ENCODE measurements around the gene ZNF585A.
A peak's percentile ranks its signal among the peaks of the same experiment; 100 is the strongest.
"Not testable (repeated sequence)": the region's sequence is repeated elsewhere in the genome, so short reads cannot be mapped to it uniquely, and the experiment has no call there.

Gene ZNF585A

GRCh38 chr19:37172368-37173366 is at the start of gene ZNF585A:
Gene ZNF585A (minus strand): TSS chr19:37172695. CDS start chr19:37169910, 2,785 bp downstream.
- DNase-seq (ENCODE audit: low spot score): peak; percentile 91

- no peak for DNase-seq (ENCODE audit: low spot score)
Observed at GRCh38 chr19:37221136-37221535, 48.6 kb upstream of the ZNF585A start.

GRCh38 chr19:37220383-37220782 is 47.9 kb upstream of the ZNF585A start:
- no peak for DNase-seq (ENCODE audit: low spot score)

GRCh38 chr19:37218592-37218935 is 46.1 kb upstream of the ZNF585A start:
- DNase-seq (ENCODE audit: low spot score): no peak

- DNase-seq (ENCODE audit: low spot score): peak; percentile 93
Observed at GRCh38 chr19:37217775-37218591, 45.5 kb upstream of the ZNF585A start, which contains the start of gene ZNF383. Gene ZNF383 (plus strand): TSS chr19:37218214. CDS start chr19:37230454, 12,240 bp downstream.

- DNase-seq (ENCODE audit: low spot score): no peak
Observed at GRCh38 chr19:37217480-37217774, 44.9 kb upstream of the ZNF585A start.

GRCh38 chr19:37197768-37198167 is 25.3 kb upstream of the ZNF585A start:
- DNase-seq (ENCODE audit: low spot score): no peak

- DNase-seq (ENCODE audit: low spot score): not testable (repeated sequence)
Observed at GRCh38 chr19:37197115-37197514, 24.6 kb upstream of the ZNF585A start.

- not testable (repeated sequence) for DNase-seq (ENCODE audit: low spot score)
Observed at GRCh38 chr19:37195248-37195647, 22.8 kb upstream of the ZNF585A start.

- DNase-seq (ENCODE audit: low spot score): not testable (repeated sequence)
Observed at GRCh38 chr19:37186071-37186470, 13.6 kb upstream of the ZNF585A start.

- DNase-seq (ENCODE audit: low spot score): no peak
Observed at GRCh38 chr19:37165635-37166034, 6.9 kb downstream of the ZNF585A start.

GRCh38 chr19:37160153-37160552 is 12.3 kb downstream of the ZNF585A start:
- DNase-seq (ENCODE audit: low spot score): no peak

- DNase-seq (ENCODE audit: low spot score): no peak
Observed at GRCh38 chr19:37148214-37148613, 24.3 kb downstream of the ZNF585A start.

- no peak for DNase-seq (ENCODE audit: low spot score)
Observed at GRCh38 chr19:37136111-37136510, 36.4 kb downstream of the ZNF585A start.

GRCh38 chr19:37128821-37129177 is 43.7 kb downstream of the ZNF585A start:
- DNase-seq (ENCODE audit: low spot score): no peak

- no peak for DNase-seq (ENCODE audit: low spot score)
Observed at GRCh38 chr19:37127999-37128820, 44.3 kb downstream of the ZNF585A start.

GRCh38 chr19:37122093-37122492 is 50.4 kb downstream of the ZNF585A start:
- not testable (repeated sequence) for DNase-seq (ENCODE audit: low spot score)

GRCh38 chr19:37114001-37114400 is 58.5 kb downstream of the ZNF585A start:
- DNase-seq (ENCODE audit: low spot score): no peak

- not testable (repeated sequence) for DNase-seq (ENCODE audit: low spot score)
Observed at GRCh38 chr19:37111753-37112152, 60.7 kb downstream of the ZNF585A start.

GRCh38 chr19:37104135-37104534 is 68.4 kb downstream of the ZNF585A start:
- not testable (repeated sequence) for DNase-seq (ENCODE audit: low spot score)

- no peak for DNase-seq (ENCODE audit: low spot score)
Observed at GRCh38 chr19:37098570-37098969, 73.9 kb downstream of the ZNF585A start.

GRCh38 chr19:37095859-37096258 is 76.6 kb downstream of the ZNF585A start:
- DNase-seq (ENCODE audit: low spot score): no peak
